A549 (cell line): ENCODE results near the gene RAI14. TPM values are rescaled to one million over a fixed set of nuclear protein-coding genes. Genes with fewer than 3 reads are reported as not detected.
A peak's percentile ranks its signal among the peaks of the same experiment; 100 is the strongest.

Experiments used
- ATAC-seq, 2 experiments: fragments of 200-7000 bp in 1 of 2; fragments of >200 bp in 1 of 2; cut with Nextera tagmentation in 1 of 2; cut with Tn5 transposase in 1 of 2; 3 replicates each; pipeline versions ENCODE4 v1.8.0 to v1.9.1; 2018 to 2020; ENCODE audit warnings: mild to moderate bottlenecking in 1 of 2, moderate library complexity in 1 of 2
- CTCF ChIA-PET: fragments of 300-600 bp; sonication (Branson Sonifier 250); formaldehyde crosslinking; extraction: SDS; loops from one replicate; lab custom pipeline; 2021; ENCODE audit warnings: antibody characterized with exemption, inconsistent platforms; lab: Yijun Ruan, JAX
- POLR2A ChIA-PET: fragments of 350-600 bp; formaldehyde crosslinking; extraction: SDS; loops from one replicate; lab custom pipeline; 2021; ENCODE audit warnings: antibody characterized with exemption, inconsistent platforms; lab: Yijun Ruan, JAX
- DNase-seq, 2 experiments: peaks; one replicate each; pipeline versions ENCODE4 v3.0.0 to v3.0.0-alpha.2; 2011 to 2016; ENCODE audit warnings: low read depth in 1 of 2, low spot score in 1 of 2
- FAIRE-seq: peaks from 2 replicates; lab custom pipeline; 2011; peaks lifted over from hg19 to GRCh38; lab: Jason Lieb, UNC
- H3K27ac ChIP-seq, 2 experiments: fragments of >200 bp; sonication (Bioruptor Twin); formaldehyde crosslinking; 3 replicates each; pipeline ENCODE4 v1.5.1; 2016 to 2017
- H3K4me1 ChIP-seq: fragments of >200 bp; sonication (Bioruptor Twin); formaldehyde crosslinking; 3 replicates; pipeline ENCODE4 v1.6.1; 2016
- H3K4me2 ChIP-seq: fragments of >200 bp; sonication (Bioruptor Twin); formaldehyde crosslinking; 3 replicates; pipeline ENCODE4 v1.6.1; 2016
- H3K4me3 ChIP-seq: fragments of >200 bp; sonication (Bioruptor Twin); formaldehyde crosslinking; 3 replicates; pipeline ENCODE4 v1.5.1; 2016
- H3K9me3 ChIP-seq: fragments of >200 bp; sonication (Bioruptor Twin); formaldehyde crosslinking; 3 replicates; pipeline ENCODE4 v1.6.1; 2016
- CBX2 ChIP-seq: fragments of 200-600 bp; sonication (generic); IDR thresholded peaks from 2 replicates; pipeline ENCODE4 v1.6.1; 2016; ENCODE audit warnings: low read depth, mild to moderate bottlenecking, borderline replicate concordance
- CBX8 ChIP-seq: fragments of 200-600 bp; sonication (generic); IDR thresholded peaks from 2 replicates; pipeline ENCODE4 v1.6.1; 2016
- CEBPB ChIP-seq, 2 experiments: fragments of >200 bp in 1 of 2; sonication (Bioruptor Twin) in 1 of 2; formaldehyde crosslinking in 1 of 2; IDR thresholded peaks; 2 replicates each; pipeline ENCODE4 v1.6.1; 2012 to 2016
- EHF ChIP-seq: fragments of 250-450 bp; sonication (Bioruptor Pico); IDR thresholded peaks from 2 replicates; pipeline ENCODE4 v1.5.0; 2020; ENCODE audit warnings: mild to moderate bottlenecking
- ESRRA ChIP-seq: fragments of 150-350 bp; IDR thresholded peaks from 2 replicates; pipeline ENCODE4 v1.6.1; 2014; ENCODE audit warnings: mild to moderate bottlenecking, low read length, borderline replicate concordance
- FOXS1 ChIP-seq: fragments of 250-450 bp; sonication (Bioruptor Pico); IDR thresholded peaks from 2 replicates; pipeline ENCODE4 v1.5.0; 2020; ENCODE audit warnings: mild to moderate bottlenecking, moderate library complexity
- GATA3 ChIP-seq: IDR thresholded peaks from 2 replicates; pipeline ENCODE4 v1.6.1; 2012; ENCODE audit warnings: borderline replicate concordance
- HEYL ChIP-seq: fragments of 250-450 bp; sonication (Bioruptor Pico); IDR thresholded peaks from 2 replicates; pipeline ENCODE4 v1.8.0; 2021; ENCODE audit warnings: mild to moderate bottlenecking, moderate library complexity
- HOXA7 ChIP-seq: fragments of 250-450 bp; sonication (Bioruptor Pico); IDR thresholded peaks from 2 replicates; pipeline ENCODE4 v1.5.0; 2020; ENCODE audit warnings: mild to moderate bottlenecking, moderate library complexity
- JUNB ChIP-seq: fragments of >200 bp; sonication (Bioruptor Twin); formaldehyde crosslinking; IDR thresholded peaks from 2 replicates; pipeline ENCODE4 v1.6.1; 2016
- KDM5A ChIP-seq: fragments of 200-600 bp; sonication (generic); IDR thresholded peaks from 2 replicates; pipeline ENCODE4 v1.6.1; 2016; ENCODE audit warnings: antibody characterized with exemption, mild to moderate bottlenecking
- NFE2L2 ChIP-seq: fragments of 150-350 bp; conservative IDR thresholded peaks from 2 replicates; pipeline ENCODE4 v1.6.1; 2014; ENCODE audit warnings: low read length
- NPAS2 ChIP-seq: fragments of 250-450 bp; sonication (Bioruptor Pico); IDR thresholded peaks from 2 replicates; pipeline ENCODE4 v1.8.0; 2022; ENCODE audit warnings: mild to moderate bottlenecking, moderate library complexity, borderline replicate concordance
- POLR2AphosphoS2 ChIP-seq: conservative IDR thresholded peaks from 2 replicates; pipeline ENCODE4 v1.6.1; 2012; ENCODE audit warnings: low read length, improper control_type of control experiment, inconsistent platforms
- RAD21 ChIP-seq, 2 experiments: fragments of >200 bp in 1 of 2; sonication (Bioruptor Twin) in 1 of 2; formaldehyde crosslinking in 1 of 2; IDR thresholded peaks in 1 of 2; conservative IDR thresholded peaks in 1 of 2; 2 replicates in 1 of 2; 3 replicates in 1 of 2; pipeline ENCODE4 v1.6.1; 2012 to 2018; ENCODE audit warnings: inconsistent platforms in 1 of 2
- RCOR1 ChIP-seq: fragments of 150-350 bp; IDR thresholded peaks from 2 replicates; pipeline ENCODE4 v1.6.1; 2014; ENCODE audit warnings: antibody characterized with exemption, low read length, low read depth
- RFX5 ChIP-seq: fragments of 450-650 bp; IDR thresholded peaks from 2 replicates; pipeline ENCODE4 v1.7.1; 2014; ENCODE audit warnings: antibody characterized with exemption, mild to moderate bottlenecking, moderate library complexity
- RNF2 ChIP-seq: fragments of 200-600 bp; sonication (generic); IDR thresholded peaks from 2 replicates; pipeline ENCODE4 v1.6.1; 2016; ENCODE audit warnings: low read depth, mild to moderate bottlenecking, antibody characterized with exemption, moderate library complexity, borderline replicate concordance
- ZNF302 ChIP-seq: fragments of 250-450 bp; sonication (Bioruptor Pico); IDR thresholded peaks from 2 replicates; pipeline ENCODE4 v1.9.0; 2021; ENCODE audit warnings: inconsistent platforms, mild to moderate bottlenecking, moderate library complexity
- ZSCAN20 ChIP-seq: fragments of 250-450 bp; sonication (Bioruptor Pico); IDR thresholded peaks from 2 replicates; pipeline ENCODE4 v1.8.0; 2022; ENCODE audit warnings: mild to moderate bottlenecking, moderate library complexity
- WGBS: methylation state at CpG from one replicate; pipeline ENCODE4 v1.1.6; 2017; ENCODE audit errors: missing lambda C conversion rate; 5-methylcytosine and 5-hydroxymethylcytosine counted together
- polyA plus RNA-seq, 4 experiments: library from polyadenylated mRNA; depleted of rRNA in 3 of 4; stranded (reverse); fragments of >200 nt; fragmentation: RNase III in 1 of 4; extraction: RNeasy Plus Mini Kit Qiagen cat#74134 plus additional on column Dnase treatment in 1 of 4; gene quantifications; 2 replicates in 3 of 4; 3 replicates in 1 of 4; pipeline ENCODE4 v1.2.3, GENCODE V29; 2011 to 2017
- TF ChIP-seq, protein P1 (sequence below): IDR thresholded peaks from 2 replicates; pipeline ENCODE4 v1.6.1; 2012
- TF ChIP-seq, protein P2 (sequence below): fragments of 250-450 bp; sonication (Bioruptor Pico); IDR thresholded peaks from 2 replicates; pipeline ENCODE4 v1.5.0; 2020; ENCODE audit warnings: low read depth, mild to moderate bottlenecking, moderate library complexity
- TF ChIP-seq, protein P3 (sequence below): IDR thresholded peaks from 2 replicates; pipeline ENCODE4 v1.6.1; 2012

The RAI14 gene
- polyA plus RNA-seq, 2 of the 4 experiments (the other 2 are of a cell fraction): 71.9 to 97.7 TPM

GRCh38 chr5:34657274-34657921 lies 1.3 kb downstream of the RAI14 start:
- H3K4me1 ChIP-seq: peaks cover 54% of the 10 kb centered on the region
- ATAC-seq (peak; percentile 15 to 37; a peak in 3 of 6 replicates), FAIRE-seq (no peak)
- ChIA-PET CTCF (interaction anchor here (0.7 to 3.5 kb wide), 12 partner anchors 14 to 241 kb away, joined by 3 to 22 read pairs (median 3); no protein-coding TSS in a partner anchor), POLR2A (interaction anchor here (2.6 to 3.9 kb wide), 2 partner anchors 29 to 70 kb away, joined by 10 to 67 read pairs; no protein-coding TSS in a partner anchor)
- H3K9me3 ChIP-seq: no peaks in the 10 kb centered on the region
- peak overlapping the region; percentile 95 to 98 for H3K27ac ChIP-seq
- TF ChIP-seq FOXS1 (no peak), KDM5A (peak; percentile 26; the same call in 1 of the 2 replicates), RNF2 (no peak), EHF (CRISPR knock-in tag) (no peak)
- TF ChIP-seq, protein P1, sequence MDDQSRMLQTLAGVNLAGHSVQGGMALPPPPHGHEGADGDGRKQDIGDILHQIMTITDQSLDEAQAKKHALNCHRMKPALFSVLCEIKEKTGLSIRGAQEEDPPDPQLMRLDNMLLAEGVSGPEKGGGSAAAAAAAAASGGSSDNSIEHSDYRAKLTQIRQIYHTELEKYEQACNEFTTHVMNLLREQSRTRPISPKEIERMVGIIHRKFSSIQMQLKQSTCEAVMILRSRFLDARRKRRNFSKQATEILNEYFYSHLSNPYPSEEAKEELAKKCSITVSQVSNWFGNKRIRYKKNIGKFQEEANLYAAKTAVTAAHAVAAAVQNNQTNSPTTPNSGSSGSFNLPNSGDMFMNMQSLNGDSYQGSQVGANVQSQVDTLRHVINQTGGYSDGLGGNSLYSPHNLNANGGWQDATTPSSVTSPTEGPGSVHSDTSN: no peak
- TF ChIP-seq, protein P2, sequence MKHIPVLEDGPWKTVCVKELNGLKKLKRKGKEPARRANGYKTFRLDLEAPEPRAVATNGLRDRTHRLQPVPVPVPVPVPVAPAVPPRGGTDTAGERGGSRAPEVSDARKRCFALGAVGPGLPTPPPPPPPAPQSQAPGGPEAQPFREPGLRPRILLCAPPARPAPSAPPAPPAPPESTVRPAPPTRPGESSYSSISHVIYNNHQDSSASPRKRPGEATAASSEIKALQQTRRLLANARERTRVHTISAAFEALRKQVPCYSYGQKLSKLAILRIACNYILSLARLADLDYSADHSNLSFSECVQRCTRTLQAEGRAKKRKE (CRISPR knock-in tag): no peak
- TF ChIP-seq, all 56 proteins: peak for 1
- DNase-seq: peak; percentile 21 to 33
- peak overlapping the region; percentile 82 for H3K4me2 ChIP-seq
- peak overlapping the region; percentile 85 for H3K4me3 ChIP-seq
- 4% methylated on average over 27 of the region's 28 CpGs for WGBS

DNA sequence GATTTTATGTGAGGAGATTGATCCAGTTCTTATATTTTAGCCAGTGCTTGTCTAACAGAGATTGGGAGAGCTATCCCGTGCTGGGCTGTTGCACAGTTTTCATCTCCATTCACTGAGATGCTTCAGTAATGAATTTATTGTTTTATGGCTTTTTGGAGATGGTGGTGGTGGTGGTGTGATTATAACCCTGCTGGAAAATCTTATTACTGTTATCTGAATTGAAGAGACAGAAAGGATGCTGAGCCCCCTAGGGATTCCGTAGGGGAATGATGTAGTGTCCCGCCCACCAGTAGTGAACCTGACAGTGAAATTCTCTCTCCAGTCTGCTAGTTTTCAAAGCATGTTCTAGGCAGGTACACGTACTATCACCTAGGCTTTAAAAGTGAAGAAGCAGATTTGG lies 1.9 kb downstream of the RAI14 start:
- no peak for FAIRE-seq
- Histone ChIP-seq H3K4me1 (peaks cover 48% of the 10 kb centered on the region), H3K9me3 (no peaks in the 10 kb centered on the region), H3K27ac (peak overlapping the region; percentile 95 to 98), H3K4me3 (peak overlapping the region; percentile 85), H3K4me2 (peak overlapping the region; percentile 82)
- DNase-seq: peak; percentile 34 to 82
- POLR2A ChIA-PET: interaction anchor here (2.6 to 3.9 kb wide), 2 partner anchors 29 to 71 kb away, joined by 10 to 67 read pairs; no protein-coding TSS in a partner anchor
- 6% methylated on average over 4 of the region's 4 CpGs for whole genome bisulfite sequencing
- ATAC-seq: peak in 1 of 2 experiments; percentile 21; a peak in 2 of 6 replicates
- CTCF ChIA-PET: interaction anchor here (0.9 to 3.5 kb wide), 7 partner anchors 21 to 172 kb away, joined by 3 to 22 read pairs (median 3); no protein-coding TSS in a partner anchor
- TF ChIP-seq, protein P1: no peak
- TF ChIP-seq RAD21 (conservative IDR thresholded peaks at IDR 0.05 in 1 of 2, IDR thresholded peaks at IDR 0.05 in 1 of 2): peak; percentile 15 to 36; a peak in 2 of 5 replicates

DNA sequence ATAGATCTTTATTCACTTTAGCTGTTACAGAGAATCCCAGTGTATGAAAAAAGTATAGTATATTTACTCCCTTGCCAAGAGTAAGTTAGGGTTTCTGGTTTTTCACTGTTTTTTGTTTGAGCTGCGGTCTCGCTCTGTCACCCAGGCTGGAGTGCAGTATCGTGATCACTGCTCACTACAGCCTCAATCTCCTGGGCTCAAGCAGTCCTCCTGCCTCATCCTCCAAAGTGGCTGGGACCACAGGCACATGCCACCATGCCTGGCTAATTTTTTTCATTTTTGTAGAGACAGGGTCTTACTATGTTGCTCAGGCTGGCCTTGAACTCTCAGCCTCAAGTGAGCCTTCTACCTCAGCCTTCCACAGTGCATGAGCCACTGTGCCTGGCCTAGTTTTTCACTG lies 3.0 kb downstream of the RAI14 start:
- 100% methylated on average over 3 of the region's 3 CpGs for WGBS
- no peak for FAIRE-seq
- Histone ChIP-seq H3K4me3 (no peak overlapping the region), H3K4me2 (peak overlapping the region; percentile 82), H3K4me1 (peaks cover 45% of the 10 kb centered on the region), H3K9me3 (no peaks in the 10 kb centered on the region), H3K27ac (peak overlapping the region in 1 of 2 experiments; percentile 44; a peak in 3 of 6 replicates)
- ChIA-PET POLR2A (interaction anchor here (2.6 kb wide), 1 partner anchor 28 kb away, joined by 10 read pairs; no protein-coding TSS in a partner anchor), CTCF (interaction anchor here (0.6 to 1.3 kb wide), 3 partner anchors 25 to 239 kb away, joined by 3 to 6 read pairs (median 4); no protein-coding TSS in a partner anchor)
- no peak for DNase-seq
- TF ChIP-seq NPAS2 (CRISPR knock-in tag) (no peak), HOXA7 (CRISPR knock-in tag) (no peak), ZNF302 (CRISPR knock-in tag) (no peak), FOXS1 (no peak), RCOR1 (no peak), KDM5A (no peak), RFX5 (no peak), POLR2AphosphoS2 (no peak), NFE2L2 (no peak), JUNB (no peak), CEBPB (IDR thresholded peaks at IDR 0.05) (no peak), CBX8 (no peak), CBX2 (no peak), GATA3 (no peak), ZSCAN20 (CRISPR knock-in tag) (no peak), ESRRA (no peak), HEYL (CRISPR knock-in tag) (no peak)
- TF ChIP-seq, protein P3, sequence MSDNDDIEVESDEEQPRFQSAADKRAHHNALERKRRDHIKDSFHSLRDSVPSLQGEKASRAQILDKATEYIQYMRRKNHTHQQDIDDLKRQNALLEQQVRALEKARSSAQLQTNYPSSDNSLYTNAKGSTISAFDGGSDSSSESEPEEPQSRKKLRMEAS: no peak
- ATAC-seq: no peak
